ENCODE data around the gene EIPR1. TPM values are rescaled to one million over a fixed set of nuclear protein-coding genes. Genes with fewer than 3 reads are reported as not detected.

The EIPR1 gene
- total and polyA plus RNA-seq, 2 donors (not counting 1 experiment from before 2014, with no cell fraction given) = 22.3 to 23.9 TPM

- H3K79me2 ChIP-seq (ENCODE audit: control insufficient read depth, insufficient read depth, low read length) = no peaks in the 10 kb centered on the region
- DNase-seq (ENCODE audit: low read depth in 2 of 2) = no peak
- no peaks in the 10 kb centered on the region for H3K36me3 ChIP-seq (ENCODE audit: control insufficient read depth, insufficient read depth, low read length)
- no peaks in the 10 kb centered on the region for H3K9me3 ChIP-seq (ENCODE audit: control insufficient read depth, insufficient read depth, low read depth, low read length)
- TF ChIP-seq CTCF (conservative IDR thresholded peaks at IDR 0.05 in 1 of 2, IDR thresholded peaks at IDR 0.05 in 1 of 2; ENCODE audit: low read depth in 1 of 2, low read length in 2 of 2) = no peak
- TF ChIP-seq EZH2 (IDR thresholded peaks at IDR 0.05; ENCODE audit: low read length, missing control alignments) = no peak
- H3K4me1 ChIP-seq (ENCODE audit: control insufficient read depth, extremely low read depth, insufficient read depth, low read length) = no peaks in the 10 kb centered on the region
- H3K4me2 ChIP-seq (ENCODE audit: extremely low read depth, insufficient read depth, low read length) = no peak overlapping the region
- H3K4me3 ChIP-seq (replicated peaks in 1 of 4; ENCODE audit: control extremely low read depth in 1 of 4, insufficient read depth in 1 of 4, low read depth in 3 of 4, low read length in 4 of 4) = no peak overlapping the region
- no peaks in the 10 kb centered on the region for H3K27me3 ChIP-seq (ENCODE audit: control insufficient read depth, insufficient read depth, low read length)
- H2AFZ ChIP-seq (ENCODE audit: low read length) = no peak overlapping the region
- no peaks in the 10 kb centered on the region for H4K20me1 ChIP-seq (ENCODE audit: control insufficient read depth, extremely low read depth, insufficient read depth, low read length)
- no peak overlapping the region for H3K9ac ChIP-seq (ENCODE audit: insufficient read depth, low read length)
- H3K27ac ChIP-seq (ENCODE audit: insufficient read depth, low read length) = no peak overlapping the region
Observed at GRCh38 chr2:3280197-3280596, 97.4 kb downstream of the EIPR1 start.

GRCh38 chr2:3279236-3279960, 98.2 kb downstream of the EIPR1 start:
- H3K4me3 ChIP-seq (replicated peaks in 1 of 4; ENCODE audit: control extremely low read depth in 1 of 4, insufficient read depth in 1 of 4, low read depth in 3 of 4, low read length in 4 of 4) = no peak overlapping the region
- no peaks in the 10 kb centered on the region for H3K9me3 ChIP-seq (ENCODE audit: control insufficient read depth, insufficient read depth, low read depth, low read length)
- H3K9ac ChIP-seq (ENCODE audit: insufficient read depth, low read length) = no peak overlapping the region
- H3K36me3 ChIP-seq (ENCODE audit: control insufficient read depth, insufficient read depth, low read length) = no peaks in the 10 kb centered on the region
- no peaks in the 10 kb centered on the region for H3K4me1 ChIP-seq (ENCODE audit: control insufficient read depth, extremely low read depth, insufficient read depth, low read length)
- no peak overlapping the region for H3K27ac ChIP-seq (ENCODE audit: insufficient read depth, low read length)
- no peak overlapping the region for H2AFZ ChIP-seq (ENCODE audit: low read length)
- H3K4me2 ChIP-seq (ENCODE audit: extremely low read depth, insufficient read depth, low read length) = no peak overlapping the region
- DNase-seq (ENCODE audit: low read depth in 2 of 2) = no peak
- no peaks in the 10 kb centered on the region for H3K79me2 ChIP-seq (ENCODE audit: control insufficient read depth, insufficient read depth, low read length)
- no peaks in the 10 kb centered on the region for H3K27me3 ChIP-seq (ENCODE audit: control insufficient read depth, insufficient read depth, low read length)
- TF ChIP-seq CTCF (conservative IDR thresholded peaks at IDR 0.05 in 1 of 2, IDR thresholded peaks at IDR 0.05 in 1 of 2; ENCODE audit: low read depth in 1 of 2, low read length in 2 of 2) (no peak), EZH2 (IDR thresholded peaks at IDR 0.05; ENCODE audit: low read length, missing control alignments) (no peak)
- H4K20me1 ChIP-seq (ENCODE audit: control insufficient read depth, extremely low read depth, insufficient read depth, low read length) = no peaks in the 10 kb centered on the region

- no peak for DNase-seq (ENCODE audit: low read depth in 2 of 2)
- Histone ChIP-seq H3K79me2 (ENCODE audit: control insufficient read depth, insufficient read depth, low read length) (no peaks in the 10 kb centered on the region), H2AFZ (ENCODE audit: low read length) (no peak overlapping the region), H3K27ac (ENCODE audit: insufficient read depth, low read length) (no peak overlapping the region), H3K9ac (ENCODE audit: insufficient read depth, low read length) (no peak overlapping the region), H3K4me2 (ENCODE audit: extremely low read depth, insufficient read depth, low read length) (no peak overlapping the region), H3K36me3 (ENCODE audit: control insufficient read depth, insufficient read depth, low read length) (no peaks in the 10 kb centered on the region), H3K9me3 (ENCODE audit: control insufficient read depth, insufficient read depth, low read depth, low read length) (no peaks in the 10 kb centered on the region), H3K4me3 (replicated peaks in 1 of 4; ENCODE audit: control extremely low read depth in 1 of 4, insufficient read depth in 1 of 4, low read depth in 3 of 4, low read length in 4 of 4) (no peak overlapping the region), H4K20me1 (ENCODE audit: control insufficient read depth, extremely low read depth, insufficient read depth, low read length) (no peaks in the 10 kb centered on the region), H3K4me1 (ENCODE audit: control insufficient read depth, extremely low read depth, insufficient read depth, low read length) (no peaks in the 10 kb centered on the region), H3K27me3 (ENCODE audit: control insufficient read depth, insufficient read depth, low read length) (no peaks in the 10 kb centered on the region)
- TF ChIP-seq EZH2 (IDR thresholded peaks at IDR 0.05; ENCODE audit: low read length, missing control alignments) (no peak), CTCF (conservative IDR thresholded peaks at IDR 0.05 in 1 of 2, IDR thresholded peaks at IDR 0.05 in 1 of 2; ENCODE audit: low read depth in 1 of 2, low read length in 2 of 2) (no peak)
Observed at GRCh38 chr2:3278521-3279218, 98.9 kb downstream of the EIPR1 start.
